Measurements from ENCODE around the gene ZCCHC10. TPM values are rescaled to one million over a fixed set of nuclear protein-coding genes. Genes with fewer than 3 reads are reported as not detected.

ZCCHC10 gene
- total RNA-seq, 4 donors from 2014 or later: 8.9 to 28.9 (median 18.5) TPM

DNA sequence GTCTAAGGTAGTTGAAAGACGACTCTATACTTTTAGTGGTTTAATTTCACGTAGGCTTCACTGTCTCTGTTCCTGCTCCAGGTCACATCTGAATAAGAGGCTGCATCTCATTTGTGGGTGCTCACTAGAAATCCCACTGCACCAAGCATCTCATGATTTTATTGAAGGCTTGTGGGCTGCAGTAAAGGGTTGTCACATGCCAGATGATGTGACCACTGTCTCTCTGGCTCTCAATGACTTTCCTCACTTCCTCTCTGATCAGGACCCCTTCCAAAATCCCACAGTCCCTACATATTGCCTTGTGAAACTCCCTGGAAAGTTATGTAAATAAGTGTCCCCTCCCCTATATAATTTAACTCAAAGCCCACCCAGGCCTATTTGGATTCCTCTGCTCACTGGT lies 8.9 kb upstream of the ZCCHC10 start:
- Histone ChIP-seq H3K4me3 (no peak overlapping the region), H3K27ac (no peak overlapping the region), H3K9me3 (no peaks in the 10 kb centered on the region), H3K4me1 (no peaks in the 10 kb centered on the region), H3K27me3 (no peaks in the 10 kb centered on the region), H3K36me3 (no peaks in the 10 kb centered on the region)
- TF ChIP-seq, protein P1, sequence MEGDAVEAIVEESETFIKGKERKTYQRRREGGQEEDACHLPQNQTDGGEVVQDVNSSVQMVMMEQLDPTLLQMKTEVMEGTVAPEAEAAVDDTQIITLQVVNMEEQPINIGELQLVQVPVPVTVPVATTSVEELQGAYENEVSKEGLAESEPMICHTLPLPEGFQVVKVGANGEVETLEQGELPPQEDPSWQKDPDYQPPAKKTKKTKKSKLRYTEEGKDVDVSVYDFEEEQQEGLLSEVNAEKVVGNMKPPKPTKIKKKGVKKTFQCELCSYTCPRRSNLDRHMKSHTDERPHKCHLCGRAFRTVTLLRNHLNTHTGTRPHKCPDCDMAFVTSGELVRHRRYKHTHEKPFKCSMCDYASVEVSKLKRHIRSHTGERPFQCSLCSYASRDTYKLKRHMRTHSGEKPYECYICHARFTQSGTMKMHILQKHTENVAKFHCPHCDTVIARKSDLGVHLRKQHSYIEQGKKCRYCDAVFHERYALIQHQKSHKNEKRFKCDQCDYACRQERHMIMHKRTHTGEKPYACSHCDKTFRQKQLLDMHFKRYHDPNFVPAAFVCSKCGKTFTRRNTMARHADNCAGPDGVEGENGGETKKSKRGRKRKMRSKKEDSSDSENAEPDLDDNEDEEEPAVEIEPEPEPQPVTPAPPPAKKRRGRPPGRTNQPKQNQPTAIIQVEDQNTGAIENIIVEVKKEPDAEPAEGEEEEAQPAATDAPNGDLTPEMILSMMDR (IDR thresholded peaks at IDR 0.05 in 4 of 5, conservative IDR thresholded peaks at IDR 0.05 in 1 of 5): no peak
- no peak for TF ChIP-seq POLR2A (IDR thresholded peaks at IDR 0.05)
- in situ Hi-C loops (cut with MboI; ENCODE audit: low sequenced_read_pairs in 4 of 4): no loop called here
- DNase-seq (no peak), ATAC-seq (no peak)
- intact Hi-C loops (cut with DNase I; ENCODE audit: low total_unique reads): no loop called here

DNA sequence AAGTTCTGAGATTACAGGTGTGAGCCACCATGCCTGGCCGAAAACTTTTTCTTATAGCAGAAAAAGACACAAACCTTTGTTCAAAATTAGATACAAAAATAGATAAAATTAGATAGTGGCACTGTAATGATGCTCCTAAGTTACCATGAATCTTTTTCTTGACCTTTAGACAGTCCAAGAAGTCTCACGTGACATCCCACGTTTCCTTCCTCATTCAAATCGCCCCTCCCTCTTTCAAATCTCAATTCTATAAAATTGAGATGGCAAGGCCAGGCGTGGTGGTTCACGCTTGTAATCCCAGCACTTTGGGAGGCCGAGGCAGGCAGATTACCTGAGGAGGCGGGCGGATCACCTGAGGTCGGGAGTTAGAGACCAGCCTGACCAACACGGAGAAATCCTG lies 7.7 kb upstream of the ZCCHC10 start:
- intact Hi-C loops (cut with DNase I; ENCODE audit: low total_unique reads): no loop called here
- Histone ChIP-seq H3K27ac (no peak overlapping the region), H3K36me3 (no peaks in the 10 kb centered on the region), H3K4me1 (no peaks in the 10 kb centered on the region), H3K4me3 (no peak overlapping the region), H3K27me3 (no peaks in the 10 kb centered on the region), H3K9me3 (no peaks in the 10 kb centered on the region)
- in situ Hi-C loops (cut with MboI; ENCODE audit: low sequenced_read_pairs in 4 of 4): no loop called here
- no peak for DNase-seq
- TF ChIP-seq, protein P1 (IDR thresholded peaks at IDR 0.05 in 4 of 5, conservative IDR thresholded peaks at IDR 0.05 in 1 of 5): no peak
- TF ChIP-seq POLR2A (IDR thresholded peaks at IDR 0.05): no peak
- no peak for ATAC-seq

GRCh38 chr5:133032852-133033742 lies 6.7 kb upstream of the ZCCHC10 start:
- in situ Hi-C loops (cut with MboI; ENCODE audit: low sequenced_read_pairs in 4 of 4): no loop called here
- intact Hi-C loops (cut with DNase I; ENCODE audit: low total_unique reads): no loop called here

DNA sequence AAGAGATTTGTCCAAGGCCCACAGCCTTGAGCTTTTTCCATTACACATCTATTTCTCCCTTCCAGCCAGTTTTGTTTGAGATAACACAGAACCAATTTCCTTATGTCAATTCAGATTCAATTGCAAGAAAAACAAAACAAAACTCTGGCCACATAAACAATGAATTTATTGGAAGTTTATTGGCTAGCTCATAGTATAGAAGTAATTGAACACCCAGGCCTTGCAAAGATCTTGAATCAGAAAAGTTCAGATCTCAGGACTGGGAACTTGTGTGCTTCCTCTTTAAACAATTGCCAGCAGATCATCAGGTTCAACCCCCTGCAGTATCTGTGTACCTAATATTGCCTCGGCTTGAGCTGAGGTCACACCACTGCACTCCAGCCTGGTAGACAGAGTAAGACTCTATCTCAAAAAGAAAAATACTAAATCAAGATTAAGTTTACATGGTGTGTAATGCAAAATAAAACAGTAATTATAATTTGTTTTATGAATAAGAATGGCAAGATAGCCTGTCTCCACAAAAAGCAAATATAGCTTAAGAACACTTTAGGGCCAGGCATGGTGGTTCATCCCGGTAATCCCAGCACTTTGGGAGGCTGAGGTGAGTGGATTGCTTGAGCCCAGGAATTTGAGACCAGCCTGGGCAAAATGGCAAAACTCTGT lies 4.1 kb upstream of the ZCCHC10 start:
- ATAC-seq: no peak
- Histone ChIP-seq H3K36me3 (no peaks in the 10 kb centered on the region), H3K27ac (no peak overlapping the region), H3K4me3 (no peak overlapping the region), H3K4me1 (peaks cover 3 to 7% of the 10 kb centered on the region in 2 donors), H3K27me3 (no peaks in the 10 kb centered on the region), H3K9me3 (no peaks in the 10 kb centered on the region)
- in situ Hi-C loops (cut with MboI; ENCODE audit: low sequenced_read_pairs in 4 of 4) (no loop called here), intact Hi-C loops (cut with DNase I; ENCODE audit: low total_unique reads) (no loop called here)
- TF ChIP-seq, protein P1 (IDR thresholded peaks at IDR 0.05 in 4 of 5, conservative IDR thresholded peaks at IDR 0.05 in 1 of 5): no peak
- no peak for TF ChIP-seq POLR2A (IDR thresholded peaks at IDR 0.05)
- no peak for DNase-seq

More at GRCh38 chr5:133032852-133033742, 6.7 kb upstream of the ZCCHC10 start:
- no peak overlapping the region for H3K4me3 ChIP-seq
- no peaks in the 10 kb centered on the region for H3K36me3 ChIP-seq
- ATAC-seq (no peak), DNase-seq (no peak)
- no peak for TF ChIP-seq POLR2A (IDR thresholded peaks at IDR 0.05)
- TF ChIP-seq, protein P1 (IDR thresholded peaks at IDR 0.05 in 4 of 5, conservative IDR thresholded peaks at IDR 0.05 in 1 of 5): no peak
- H3K27ac ChIP-seq: no peak overlapping the region
- H3K9me3 ChIP-seq: no peaks in the 10 kb centered on the region
- H3K27me3 ChIP-seq: no peaks in the 10 kb centered on the region
- H3K4me1 ChIP-seq: no peaks in the 10 kb centered on the region

All from gastrocnemius medialis (tissue), 4 donors.